Measurements from ENCODE around the gene ASPHD1.

Gene ASPHD1, protein sequence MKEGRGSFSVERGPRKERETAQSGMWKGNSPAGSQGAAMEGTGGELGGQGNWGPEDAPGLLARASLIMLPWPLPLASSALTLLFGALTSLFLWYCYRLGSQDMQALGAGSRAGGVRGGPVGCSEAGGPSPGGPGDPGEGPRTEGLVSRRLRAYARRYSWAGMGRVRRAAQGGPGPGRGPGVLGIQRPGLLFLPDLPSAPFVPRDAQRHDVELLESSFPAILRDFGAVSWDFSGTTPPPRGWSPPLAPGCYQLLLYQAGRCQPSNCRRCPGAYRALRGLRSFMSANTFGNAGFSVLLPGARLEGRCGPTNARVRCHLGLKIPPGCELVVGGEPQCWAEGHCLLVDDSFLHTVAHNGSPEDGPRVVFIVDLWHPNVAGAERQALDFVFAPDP

DNA sequence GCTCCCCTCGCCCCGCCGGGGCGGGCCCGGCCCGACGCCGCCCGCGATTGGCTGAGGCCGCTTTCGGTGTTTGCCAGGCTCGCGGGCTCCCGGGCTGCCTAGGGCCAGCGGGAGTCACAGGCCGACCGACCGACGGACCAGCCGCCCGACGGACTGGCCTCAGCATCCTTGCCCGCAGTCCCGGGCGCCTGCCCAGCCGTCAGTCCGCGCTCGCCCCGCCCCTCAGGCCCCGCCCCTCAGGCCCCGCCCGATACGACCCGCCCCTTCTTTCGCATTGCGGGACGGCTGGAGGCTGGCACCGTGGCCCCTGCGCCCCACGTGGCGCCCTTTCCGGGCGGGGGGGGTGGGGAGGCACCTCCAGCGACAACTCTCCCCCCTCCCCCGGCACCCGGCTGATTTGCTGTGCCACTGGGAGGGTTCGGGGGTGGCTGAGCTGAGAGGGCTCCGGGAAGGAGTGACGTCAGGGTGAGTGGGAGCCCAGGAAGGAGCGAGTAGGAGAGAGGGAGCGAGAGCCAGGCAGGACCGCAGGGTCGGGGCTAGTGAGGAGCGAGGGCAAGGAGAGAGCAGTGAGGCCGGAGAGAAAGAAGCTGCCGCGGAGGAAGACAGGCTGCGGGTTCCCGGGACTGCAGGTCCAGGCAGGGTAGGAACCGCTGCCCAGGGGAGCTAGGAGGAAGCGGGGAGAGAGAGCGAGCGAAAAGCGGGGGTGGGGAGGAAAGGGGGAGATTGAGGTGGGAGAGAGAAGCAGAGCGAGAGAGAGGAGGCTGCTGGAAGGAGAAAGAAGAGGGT lies at the start of gene ASPHD1:
Gene ASPHD1, plus strand, starts transcription at position 387 of the 786 bp plus-strand sequence. CDS start 484 bp downstream, outside the sequence.
- in situ Hi-C loops (cut with HindIII; ENCODE audit: low sequenced_read_pairs): loop anchor here (5.0 kb wide), 1 partner anchor 62 kb away; the partner anchor contains the start of gene TMEM219

GRCh38 chr16:29850998-29851397 lies 49.3 kb upstream of the ASPHD1 start:
- in situ Hi-C loops (cut with HindIII; ENCODE audit: low sequenced_read_pairs): no loop called here

GRCh38 chr16:29852654-29853053 lies 47.6 kb upstream of the ASPHD1 start:
- in situ Hi-C loops (cut with HindIII; ENCODE audit: low sequenced_read_pairs): no loop called here

DNA sequence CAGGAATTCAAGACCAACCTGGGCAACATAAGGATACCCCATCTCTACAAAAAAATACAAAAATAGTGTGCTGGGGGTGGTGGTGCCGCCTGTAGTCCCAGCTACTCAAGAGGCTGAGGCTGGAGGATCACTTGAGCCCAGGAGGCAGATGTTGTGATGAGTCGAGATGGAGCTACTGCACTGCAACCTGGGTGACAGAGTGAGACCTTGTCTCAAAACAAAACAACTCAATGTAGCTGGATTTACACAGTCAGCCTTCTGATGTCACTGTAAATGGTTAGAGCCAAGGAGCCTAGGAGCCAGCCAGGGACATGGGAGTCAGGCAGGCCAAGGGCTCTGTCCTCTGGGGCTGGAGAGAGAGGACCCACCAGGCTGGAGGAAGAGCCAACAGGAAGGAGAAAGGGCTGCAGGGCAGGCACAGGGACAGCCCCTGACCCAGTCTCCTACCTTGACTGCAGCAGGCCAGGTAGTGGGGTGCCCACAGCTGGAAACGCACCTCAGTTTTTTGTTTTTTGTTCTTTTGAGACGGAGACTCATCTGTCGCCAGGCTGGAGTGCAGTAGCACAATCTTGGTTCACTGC lies 45.7 kb upstream of the ASPHD1 start:
- in situ Hi-C loops (cut with HindIII; ENCODE audit: low sequenced_read_pairs): no loop called here

GRCh38 chr16:29857133-29857760 lies 43.0 kb upstream of the ASPHD1 start:
- in situ Hi-C loops (cut with HindIII; ENCODE audit: low sequenced_read_pairs): no loop called here

DNA sequence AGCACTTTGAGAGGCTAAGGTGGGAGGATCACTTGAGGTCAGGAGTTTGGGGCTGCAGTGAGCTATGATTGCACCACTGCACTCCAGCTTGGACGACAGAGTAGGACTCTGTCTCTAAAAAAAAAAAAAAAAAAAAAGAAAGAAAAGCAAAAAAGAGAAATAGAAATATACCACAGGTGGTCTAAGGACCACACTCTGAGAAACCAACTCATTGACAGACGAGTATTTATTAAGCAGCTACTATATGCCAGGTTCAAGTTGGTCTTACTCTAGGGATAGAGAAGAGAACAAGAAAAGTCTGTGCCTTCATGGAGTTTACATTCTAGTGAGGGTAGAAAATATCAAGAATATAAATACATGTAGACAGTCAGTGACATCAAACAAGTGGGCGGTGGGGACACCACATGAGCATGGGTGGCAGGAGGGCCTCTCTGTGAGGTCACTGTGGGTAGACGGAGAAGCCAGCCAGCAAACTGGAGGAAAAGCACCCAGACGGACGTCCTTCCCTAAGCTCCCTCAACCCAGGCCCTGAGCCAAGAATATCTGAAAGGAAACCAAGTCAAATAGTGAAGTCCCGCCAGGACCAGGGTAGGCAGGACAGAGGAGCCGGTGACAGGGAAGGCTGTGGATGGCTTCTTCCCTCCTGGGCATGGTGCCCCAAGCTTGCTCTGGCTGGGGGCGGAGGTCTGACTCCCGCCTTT lies 42.0 kb upstream of the ASPHD1 start:
- in situ Hi-C loops (cut with HindIII; ENCODE audit: low sequenced_read_pairs): no loop called here

- in situ Hi-C loops (cut with HindIII; ENCODE audit: low sequenced_read_pairs): no loop called here
Observed at GRCh38 chr16:29858974-29859373, 41.3 kb upstream of the ASPHD1 start.

DNA sequence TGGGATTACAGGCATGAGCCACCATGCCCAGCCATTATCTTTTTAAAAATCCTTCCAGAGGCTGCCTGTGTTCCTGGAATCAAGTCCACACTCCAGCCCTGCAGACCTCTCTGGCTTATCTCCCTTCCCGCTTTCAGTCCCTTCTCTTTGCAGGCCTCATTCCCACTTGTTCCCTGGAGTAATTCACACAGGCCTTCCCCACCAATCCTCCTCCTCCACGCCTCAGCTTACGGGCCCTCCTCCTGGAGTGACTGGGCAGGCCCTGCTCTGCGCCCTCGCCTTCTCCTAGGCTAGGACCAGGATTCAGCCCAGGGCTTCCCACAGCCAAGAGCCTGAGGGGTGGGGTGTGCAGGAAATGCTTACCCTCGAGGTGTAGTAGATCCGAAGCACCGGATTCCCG lies 40.1 kb upstream of the ASPHD1 start:
- in situ Hi-C loops (cut with HindIII; ENCODE audit: low sequenced_read_pairs): loop anchor here (5.0 to 10.0 kb wide), 3 partner anchors 33 to 55 kb away; partner anchors contain the start of gene MAZ

- in situ Hi-C loops (cut with HindIII; ENCODE audit: low sequenced_read_pairs): loop anchor here (5.0 to 10.0 kb wide), 3 partner anchors 35 to 58 kb away; partner anchors contain the start of gene MAZ
Observed at GRCh38 chr16:29862383-29862883, 37.9 kb upstream of the ASPHD1 start.

- in situ Hi-C loops (cut with HindIII; ENCODE audit: low sequenced_read_pairs): loop anchor here (5.0 to 10.0 kb wide), 3 partner anchors 36 to 58 kb away; partner anchors contain the start of gene MAZ
Observed at GRCh38 chr16:29862884-29863668, 37.2 kb upstream of the ASPHD1 start, which contains the start of gene CDIPT. TSS of gene CDIPT (minus strand) at chr16:29863226. CDS start at chr16:29862857, 369 bp downstream.

- in situ Hi-C loops (cut with HindIII; ENCODE audit: low sequenced_read_pairs): loop anchor here (5.0 to 10.0 kb wide), 3 partner anchors 36 to 59 kb away; partner anchors contain the start of gene MAZ
Observed at GRCh38 chr16:29863669-29863984, 36.7 kb upstream of the ASPHD1 start.

- in situ Hi-C loops (cut with HindIII; ENCODE audit: low sequenced_read_pairs): loop anchor here (5.0 to 10.0 kb wide), 3 partner anchors 37 to 59 kb away; partner anchors contain the start of gene MAZ
Observed at GRCh38 chr16:29864205-29864604, 36.1 kb upstream of the ASPHD1 start.

GRCh38 chr16:29868396-29869009 lies 31.8 kb upstream of the ASPHD1 start:
- in situ Hi-C loops (cut with HindIII; ENCODE audit: low sequenced_read_pairs): loop anchor here (10.0 kb wide), 1 partner anchor 64 kb away; the partner anchor contains the start of gene MAZ

DNA sequence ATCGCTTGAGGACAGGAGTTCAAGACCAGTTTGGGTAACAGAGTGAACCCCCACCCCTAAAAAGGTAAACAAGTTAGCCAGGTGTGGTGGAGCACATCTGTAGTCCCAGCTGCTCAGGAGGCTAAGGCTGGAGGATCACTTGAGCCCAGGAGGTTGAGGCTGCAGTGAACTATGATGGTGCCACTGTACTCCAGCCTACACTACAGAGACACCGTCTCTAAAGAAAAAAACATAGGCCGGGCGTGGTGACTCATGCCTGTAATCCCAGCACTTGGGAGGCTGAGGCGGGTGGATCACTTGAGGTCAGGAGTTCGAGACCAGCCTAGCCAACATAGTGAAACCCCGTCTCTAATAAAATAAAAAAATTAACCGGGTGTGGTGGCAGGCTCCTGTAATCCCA lies 31.2 kb upstream of the ASPHD1 start:
- in situ Hi-C loops (cut with HindIII; ENCODE audit: low sequenced_read_pairs): loop anchor here (10.0 kb wide), 1 partner anchor 64 kb away; the partner anchor contains the start of gene MAZ

DNA sequence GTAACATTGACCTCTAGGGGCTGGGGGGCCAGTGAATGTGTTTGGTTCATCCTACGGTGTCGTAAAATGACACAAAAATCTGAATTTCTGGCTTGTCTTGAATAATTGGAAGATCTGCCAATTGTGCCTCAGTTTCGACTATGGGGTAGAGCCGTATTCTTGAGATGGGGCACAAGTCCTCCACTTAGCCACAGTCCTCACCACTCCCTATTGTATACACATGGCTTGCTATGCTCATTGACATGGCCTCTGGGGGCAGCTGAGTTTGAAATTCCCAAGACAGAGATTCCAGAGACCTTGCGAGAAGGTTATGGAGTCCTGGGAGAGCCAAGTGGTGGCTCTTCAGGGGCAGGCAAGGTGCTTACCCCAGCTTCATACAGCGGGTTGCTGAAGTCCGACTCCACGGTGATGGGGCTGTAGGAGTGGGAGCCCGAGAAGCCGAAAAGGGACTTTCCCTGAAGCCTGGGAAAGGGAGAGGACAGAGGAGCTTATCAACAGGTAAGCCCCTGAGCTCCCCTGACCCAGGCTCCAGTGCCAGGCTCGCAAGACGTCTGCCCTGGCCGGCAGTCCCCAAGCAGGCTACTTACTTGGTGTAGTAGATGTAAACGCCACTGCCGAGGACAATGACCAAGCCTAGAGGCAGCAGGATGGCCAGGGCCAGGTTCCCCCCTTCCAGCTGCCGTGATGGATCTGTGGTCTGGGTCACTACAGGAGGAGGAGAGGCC lies 28.3 kb upstream of the ASPHD1 start:
- in situ Hi-C loops (cut with HindIII; ENCODE audit: low sequenced_read_pairs): no loop called here

DNA sequence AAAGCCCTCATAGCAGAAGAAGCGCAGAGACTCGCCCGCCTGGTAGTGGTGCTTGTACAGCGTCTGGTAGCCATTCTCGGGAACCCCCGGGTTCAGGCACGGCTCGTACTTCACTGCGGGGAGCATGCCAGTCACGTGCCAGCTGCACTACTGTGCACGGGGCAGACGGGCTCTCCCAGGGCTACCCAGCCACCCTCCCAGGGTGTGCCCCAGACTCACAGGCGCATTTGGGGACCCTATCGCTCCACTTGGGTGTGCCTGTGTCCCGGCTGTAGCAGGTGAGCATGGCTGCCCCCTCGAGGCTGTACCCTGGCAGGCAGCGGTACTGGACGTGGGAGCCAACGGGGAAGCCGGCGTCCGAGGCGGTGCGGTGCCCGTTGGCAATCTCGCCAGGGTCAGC lies 27.0 kb upstream of the ASPHD1 start:
- in situ Hi-C loops (cut with HindIII; ENCODE audit: low sequenced_read_pairs): no loop called here

- in situ Hi-C loops (cut with HindIII; ENCODE audit: low sequenced_read_pairs): no loop called here
Observed at GRCh38 chr16:29875206-29875605, 25.1 kb upstream of the ASPHD1 start.

- in situ Hi-C loops (cut with HindIII; ENCODE audit: low sequenced_read_pairs): no loop called here
Observed at GRCh38 chr16:29876217-29876593, 24.1 kb upstream of the ASPHD1 start.

Data from endothelial cell of hepatic sinusoid (primary cell).